ENCODE measurements around the gene GPS1. TPM values are rescaled to one million over a fixed set of nuclear protein-coding genes. Genes with fewer than 3 reads are reported as not detected.

The GPS1 gene
- total RNA-seq, 1 donor: 85.5 TPM

DNA sequence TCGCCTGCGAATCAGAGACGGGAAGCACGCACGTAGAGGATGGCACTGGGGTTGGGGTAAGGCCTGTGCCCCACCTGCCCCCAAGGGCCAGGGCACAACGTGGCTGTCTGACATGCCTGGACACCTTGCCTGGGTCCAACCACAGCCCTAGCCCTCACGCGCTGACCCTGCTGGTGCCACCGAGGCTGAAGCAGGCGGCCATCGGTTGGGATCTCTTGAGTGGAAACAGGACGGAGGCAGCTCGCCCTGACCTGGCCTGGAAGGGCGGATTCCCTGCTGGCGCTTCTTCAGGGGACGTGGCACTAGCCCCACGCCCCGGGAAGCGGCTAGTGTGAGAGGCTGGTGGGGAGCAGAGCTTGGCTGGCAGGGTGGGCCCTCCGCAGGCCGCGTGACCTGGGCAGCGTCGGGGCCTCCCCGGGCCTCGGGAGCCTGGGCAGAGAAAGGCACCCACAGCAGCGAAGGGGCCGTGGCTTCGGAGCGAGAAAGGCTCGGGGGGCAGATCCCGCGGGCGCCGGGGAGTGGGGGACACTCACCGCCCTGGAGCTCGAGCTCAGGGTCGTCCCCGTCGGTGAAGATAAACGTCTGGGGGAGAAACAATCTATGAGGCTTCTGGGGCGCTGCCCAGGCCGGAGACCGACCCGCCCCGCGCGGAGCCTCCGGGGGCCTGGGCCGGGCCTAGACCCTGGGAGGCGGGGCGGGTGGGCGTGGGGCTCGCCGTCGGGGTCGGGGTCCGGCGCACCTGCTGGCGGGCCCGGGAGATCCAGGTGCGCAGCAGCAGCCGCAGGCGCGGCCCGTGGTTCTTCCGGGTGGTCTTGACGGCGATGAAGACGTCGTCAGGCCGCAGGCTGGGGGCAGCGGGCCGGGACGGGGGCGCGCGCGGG is 697 bp upstream of the GPS1 start:
- H3K4me3 ChIP-seq (ENCODE audit: low read depth, low read length): peak overlapping the region; percentile 80
- peak; percentile 19 for DNase-seq (ENCODE audit: low read depth)

DNA sequence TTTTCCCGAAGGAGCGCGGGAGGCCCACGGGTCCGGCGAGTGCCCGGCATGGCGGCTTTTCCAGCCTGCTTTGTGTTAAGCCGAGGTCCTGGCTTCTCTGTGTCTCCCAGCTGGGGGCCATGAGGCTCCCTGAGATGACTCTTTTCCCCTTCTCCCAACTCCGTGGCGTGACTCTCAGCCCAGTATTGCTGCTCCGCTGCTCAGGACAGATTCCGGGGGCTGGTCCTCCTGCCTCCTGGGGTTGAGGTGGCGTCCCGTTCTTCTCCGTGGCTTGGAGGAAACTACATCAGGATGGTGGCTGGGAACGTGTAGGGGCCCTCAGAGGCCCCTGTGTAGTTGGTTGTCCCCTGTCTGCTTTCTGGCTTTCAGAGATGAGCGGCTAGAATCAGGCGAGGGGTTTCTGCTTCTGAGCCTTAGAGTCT is 951 bp downstream of the GPS1 start:
- no peak for DNase-seq (ENCODE audit: low read depth)
- TF ChIP-seq, protein P1, sequence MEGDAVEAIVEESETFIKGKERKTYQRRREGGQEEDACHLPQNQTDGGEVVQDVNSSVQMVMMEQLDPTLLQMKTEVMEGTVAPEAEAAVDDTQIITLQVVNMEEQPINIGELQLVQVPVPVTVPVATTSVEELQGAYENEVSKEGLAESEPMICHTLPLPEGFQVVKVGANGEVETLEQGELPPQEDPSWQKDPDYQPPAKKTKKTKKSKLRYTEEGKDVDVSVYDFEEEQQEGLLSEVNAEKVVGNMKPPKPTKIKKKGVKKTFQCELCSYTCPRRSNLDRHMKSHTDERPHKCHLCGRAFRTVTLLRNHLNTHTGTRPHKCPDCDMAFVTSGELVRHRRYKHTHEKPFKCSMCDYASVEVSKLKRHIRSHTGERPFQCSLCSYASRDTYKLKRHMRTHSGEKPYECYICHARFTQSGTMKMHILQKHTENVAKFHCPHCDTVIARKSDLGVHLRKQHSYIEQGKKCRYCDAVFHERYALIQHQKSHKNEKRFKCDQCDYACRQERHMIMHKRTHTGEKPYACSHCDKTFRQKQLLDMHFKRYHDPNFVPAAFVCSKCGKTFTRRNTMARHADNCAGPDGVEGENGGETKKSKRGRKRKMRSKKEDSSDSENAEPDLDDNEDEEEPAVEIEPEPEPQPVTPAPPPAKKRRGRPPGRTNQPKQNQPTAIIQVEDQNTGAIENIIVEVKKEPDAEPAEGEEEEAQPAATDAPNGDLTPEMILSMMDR (IDR thresholded peaks at IDR 0.05; ENCODE audit: insufficient read depth, low read length): no peak
- H3K4me3 ChIP-seq (ENCODE audit: low read depth, low read length): peak overlapping the region; percentile 80

More for the DNA sequence above, 697 bp upstream of the GPS1 start:
- TF ChIP-seq, protein P1 (IDR thresholded peaks at IDR 0.05; ENCODE audit: insufficient read depth, low read length): no peak

DNA sequence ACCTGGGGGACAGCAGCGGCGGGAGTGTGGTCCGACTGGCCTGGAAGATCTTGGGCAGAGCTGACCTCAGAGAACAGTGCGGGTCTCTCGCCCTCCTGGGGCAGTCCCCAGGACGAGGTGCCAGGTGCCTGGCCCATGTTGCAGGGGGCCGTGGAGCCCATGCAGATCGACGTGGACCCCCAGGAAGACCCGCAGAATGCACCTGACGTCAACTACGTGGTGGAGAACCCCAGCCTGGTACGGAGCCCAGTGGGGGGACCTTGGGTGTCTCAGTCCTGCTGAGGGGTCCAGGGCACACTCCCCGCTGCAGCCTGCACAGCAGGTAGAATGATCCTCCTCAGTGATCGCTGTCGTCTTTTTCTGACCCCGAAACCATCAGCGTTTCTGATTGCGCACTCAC is 1.4 kb downstream of the GPS1 start:
- TF ChIP-seq, protein P1 (IDR thresholded peaks at IDR 0.05; ENCODE audit: insufficient read depth, low read length): no peak
- H3K4me3 ChIP-seq (ENCODE audit: low read depth, low read length): peak overlapping the region; percentile 80
- DNase-seq (ENCODE audit: low read depth): no peak

DNA sequence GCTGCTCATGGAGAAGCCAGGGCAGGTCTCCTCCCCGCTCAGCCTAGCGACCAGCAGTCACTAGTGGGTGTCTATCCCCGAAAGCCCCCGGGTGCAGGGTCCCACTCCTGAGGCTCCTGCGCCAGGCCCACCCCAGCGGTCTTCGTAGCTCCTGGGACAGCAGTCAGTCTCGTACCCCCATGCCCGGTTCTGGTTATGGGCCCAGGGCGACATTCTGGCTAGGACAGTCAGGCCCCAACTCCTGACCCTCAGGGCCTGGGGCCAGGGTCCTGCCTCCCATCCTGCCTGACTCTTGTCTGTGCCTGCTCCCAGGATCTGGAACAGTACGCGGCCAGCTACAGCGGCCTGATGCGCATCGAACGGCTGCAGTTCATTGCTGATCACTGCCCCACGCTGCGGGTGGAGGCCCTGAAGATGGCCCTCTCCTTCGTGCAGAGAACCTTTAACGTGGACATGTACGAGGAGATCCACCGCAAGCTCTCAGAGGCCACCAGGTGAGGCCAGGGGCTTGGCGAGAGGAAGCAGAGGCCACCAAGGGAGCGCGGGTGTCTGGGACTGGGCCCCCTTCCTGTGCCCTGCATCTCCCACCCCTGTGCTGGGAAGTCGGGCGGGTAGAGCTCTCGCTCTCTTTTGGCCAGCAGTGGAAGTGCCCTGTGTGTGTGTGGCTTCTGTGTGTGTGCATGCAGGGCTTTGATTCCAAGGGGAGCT is 2.0 kb downstream of the GPS1 start:
- TF ChIP-seq, protein P1 (IDR thresholded peaks at IDR 0.05; ENCODE audit: insufficient read depth, low read length): no peak
- peak overlapping the region; percentile 80 for H3K4me3 ChIP-seq (ENCODE audit: low read depth, low read length)
- DNase-seq (ENCODE audit: low read depth): no peak

DNA sequence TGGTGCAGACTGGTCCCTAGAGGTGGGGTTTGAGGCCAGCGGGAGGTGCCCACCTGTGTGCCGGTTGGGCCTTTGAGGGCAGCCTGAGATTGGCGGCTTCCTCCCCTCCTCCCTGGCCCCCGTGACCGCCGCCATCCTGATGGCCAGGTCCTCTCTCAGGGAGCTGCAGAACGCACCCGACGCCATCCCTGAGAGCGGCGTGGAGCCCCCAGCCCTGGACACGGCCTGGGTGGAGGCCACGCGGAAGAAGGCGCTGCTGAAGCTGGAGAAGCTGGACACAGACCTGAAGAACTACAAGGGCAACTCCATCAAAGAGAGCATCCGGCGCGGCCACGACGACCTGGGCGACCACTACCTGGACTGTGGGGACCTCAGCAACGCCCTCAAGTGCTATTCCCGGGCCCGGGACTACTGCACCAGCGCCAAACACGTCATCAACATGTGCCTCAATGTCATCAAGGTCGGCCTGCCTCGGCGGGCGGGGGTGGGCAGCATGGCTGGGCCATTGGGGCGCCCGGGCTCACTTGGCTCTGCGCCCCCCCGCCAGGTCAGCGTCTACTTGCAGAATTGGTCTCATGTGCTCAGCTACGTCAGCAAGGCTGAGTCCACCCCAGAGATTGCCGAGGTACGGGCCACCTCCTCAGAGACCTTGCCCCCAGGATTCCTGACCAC is 2.8 kb downstream of the GPS1 start:
- DNase-seq (ENCODE audit: low read depth): no peak
- TF ChIP-seq, protein P1 (IDR thresholded peaks at IDR 0.05; ENCODE audit: insufficient read depth, low read length): no peak
- H3K4me3 ChIP-seq (ENCODE audit: low read depth, low read length): no peak overlapping the region

DNA sequence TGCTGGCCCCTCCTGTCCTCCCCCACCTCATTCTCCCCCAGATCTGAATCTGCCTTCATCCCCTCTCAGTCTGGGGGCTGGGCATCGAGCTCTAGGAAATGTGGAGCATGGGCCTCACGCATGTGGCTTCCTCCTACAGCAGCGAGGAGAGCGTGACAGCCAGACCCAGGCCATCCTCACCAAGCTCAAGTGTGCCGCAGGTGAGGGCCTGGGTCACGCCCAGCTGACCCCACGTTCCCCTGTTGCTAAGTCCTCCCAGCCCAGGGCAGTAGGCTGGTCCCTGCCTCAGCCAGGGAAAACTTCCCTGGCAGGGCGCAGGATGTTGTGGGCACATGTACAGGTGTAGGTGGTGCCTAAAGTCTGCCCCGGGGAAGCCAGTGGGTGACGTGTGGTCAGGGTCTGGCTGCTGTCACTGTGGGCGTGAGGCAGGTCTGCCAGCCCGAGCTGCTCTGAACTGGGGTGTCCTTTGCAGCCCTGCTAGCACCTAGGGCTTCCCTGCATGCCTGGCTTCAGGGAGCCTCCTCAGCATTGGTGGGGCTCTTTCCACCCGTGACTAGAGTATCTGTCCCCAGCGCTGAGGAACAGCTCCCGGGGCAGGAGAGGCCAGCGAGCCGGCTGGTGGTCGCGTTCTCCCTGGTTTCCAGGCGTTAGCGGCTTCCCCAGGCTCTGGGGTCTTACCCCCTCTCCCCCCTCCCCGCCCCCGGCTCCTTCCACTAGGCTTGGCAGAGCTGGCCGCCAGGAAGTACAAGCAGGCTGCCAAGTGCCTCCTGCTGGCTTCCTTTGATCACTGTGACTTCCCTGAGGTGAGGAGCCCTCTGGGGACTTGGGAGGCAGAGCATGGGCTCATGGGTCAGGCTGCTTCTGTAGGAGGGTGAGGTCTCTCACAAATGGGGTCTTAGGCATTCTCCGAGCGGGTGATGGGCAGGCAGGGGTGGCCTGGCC is 3.6 kb downstream of the GPS1 start:
- no peak for DNase-seq (ENCODE audit: low read depth)
- no peak overlapping the region for H3K4me3 ChIP-seq (ENCODE audit: low read depth, low read length)
- TF ChIP-seq, protein P1 (IDR thresholded peaks at IDR 0.05; ENCODE audit: insufficient read depth, low read length): no peak
